NOMO-1 treated with dmso at 0.1 percent for 144 hours (cell line): ENCODE data around the gene GFOD1.
"Not testable (repeated sequence)": the region's sequence is repeated elsewhere in the genome, so short reads cannot be mapped to it uniquely, and the experiment has no call there.

Experiments used
- DNase-seq: peaks from one replicate; lab custom pipeline; 2025; ENCODE audit not compliant: unreplicated experiment; lab: John Stamatoyannopoulos, UW

The GFOD1 gene

DNA sequence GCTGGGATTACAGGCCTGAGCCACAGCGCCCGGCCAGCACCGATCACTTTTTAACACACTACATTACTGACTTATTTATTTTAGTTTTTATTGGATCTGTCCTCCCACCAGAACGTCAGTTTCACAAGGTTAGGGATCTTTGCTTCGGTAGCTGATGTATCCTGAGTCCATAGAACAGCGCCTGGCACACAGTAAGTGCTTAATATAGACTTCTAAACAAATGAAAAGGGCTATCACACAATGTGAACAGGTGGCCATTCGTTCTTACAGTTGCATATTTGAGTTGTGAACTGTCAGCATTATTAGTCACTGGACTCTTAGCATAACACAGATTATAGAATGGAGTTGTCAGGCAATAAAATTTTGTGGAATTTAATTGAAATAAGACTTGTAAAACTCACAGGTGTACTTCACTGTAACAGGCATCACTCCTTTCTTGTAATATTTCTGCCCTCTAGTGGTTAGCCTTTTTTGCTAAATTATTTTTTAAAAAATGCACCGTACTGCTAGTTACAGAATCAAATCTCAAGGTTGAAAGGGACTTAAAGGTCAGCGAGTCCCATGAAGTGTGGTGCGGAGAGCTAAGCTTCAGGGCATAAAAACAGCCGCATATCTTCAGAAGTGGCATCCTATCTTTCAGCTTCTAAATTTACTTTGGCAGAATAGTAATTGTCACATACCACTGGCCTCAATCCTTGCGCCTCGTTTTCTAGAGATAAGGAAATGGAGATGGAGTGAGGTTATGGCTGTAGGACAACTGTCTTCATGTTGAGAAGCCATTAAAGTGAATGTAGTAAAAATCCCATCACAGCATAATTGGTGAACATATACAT, 155.7 kb downstream of the GFOD1 start:
- no peak for DNase-seq

DNA sequence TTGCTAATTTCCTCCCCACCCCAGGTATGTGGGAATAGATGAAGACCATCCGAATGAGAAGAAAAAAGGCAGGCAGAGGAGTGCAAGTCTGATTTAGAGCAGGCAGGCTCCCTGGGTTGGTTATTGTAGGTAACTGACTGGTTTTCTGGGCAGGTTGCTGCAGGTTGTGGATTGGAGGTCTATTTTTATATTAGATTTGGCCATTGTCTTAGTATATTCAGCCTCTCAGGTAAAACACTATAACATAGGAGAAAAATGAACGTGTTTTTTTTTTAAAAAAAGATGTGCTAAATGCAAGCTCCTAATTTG, 158.6 kb downstream of the GFOD1 start:
- DNase-seq: no peak

DNA sequence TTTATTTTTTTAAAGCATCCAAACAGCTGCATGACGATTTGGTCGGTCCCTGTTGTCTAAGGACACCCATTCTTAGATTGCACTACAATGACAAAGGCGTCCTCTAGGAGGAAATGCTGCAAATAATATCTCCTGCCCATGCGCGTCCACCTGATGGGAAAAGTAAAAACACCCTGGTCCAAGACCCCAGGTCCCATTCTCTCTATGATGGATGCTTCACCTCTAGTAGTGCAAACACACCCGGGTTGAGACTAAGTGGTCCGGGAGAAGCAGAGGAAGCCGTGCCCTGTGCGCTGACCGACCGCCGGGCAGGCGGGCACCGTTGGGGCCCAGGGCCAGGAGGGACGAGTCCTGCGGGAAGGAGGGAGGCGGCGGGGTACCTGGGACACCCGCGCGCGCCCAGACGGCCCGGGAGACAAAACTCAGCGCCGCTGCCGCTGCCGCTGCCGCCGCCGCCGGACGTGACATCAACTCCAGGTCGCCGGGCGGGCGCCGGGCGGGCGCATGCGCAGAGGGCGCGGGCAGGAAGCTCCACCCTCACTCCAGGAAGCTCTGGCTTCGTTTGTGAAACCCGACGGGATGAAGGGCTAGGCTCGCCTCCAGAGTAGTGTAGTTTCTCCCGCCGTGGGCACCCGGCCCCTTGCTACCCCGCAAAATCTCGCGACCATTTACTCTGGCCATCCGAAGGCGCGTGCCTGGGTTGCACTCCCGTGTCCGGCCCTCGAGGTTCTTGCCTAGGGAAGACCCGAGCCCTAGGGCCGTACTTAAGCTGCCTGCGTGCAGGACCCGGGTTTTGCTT, 159.1 kb downstream of the GFOD1 start, which contains the start of gene TBC1D7:
TSS of gene TBC1D7 (minus strand) at position 462 of the 799 bp plus-strand sequence. CDS start 1,639 bp downstream, outside the sequence.
- peak; percentile 86 for DNase-seq

DNA sequence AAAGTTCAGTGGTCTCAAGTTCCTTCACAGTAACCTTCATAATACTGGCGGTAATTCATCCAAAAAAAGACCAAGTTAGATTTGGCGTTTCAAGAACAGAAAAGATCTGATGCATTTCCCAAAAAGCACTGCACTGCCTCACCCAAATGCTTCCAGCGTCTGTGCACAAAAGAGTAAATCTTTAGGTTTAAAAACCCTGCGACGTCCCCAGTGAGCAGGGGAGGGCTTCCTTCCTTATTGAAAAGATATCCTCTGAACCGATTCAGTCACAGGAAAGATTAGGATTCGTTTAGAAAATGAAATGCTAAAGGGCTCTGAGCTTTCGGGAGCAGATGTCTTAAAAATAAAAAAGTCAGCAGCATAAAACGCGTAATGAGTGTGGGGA, 159.7 kb downstream of the GFOD1 start:
- DNase-seq: no peak

DNA sequence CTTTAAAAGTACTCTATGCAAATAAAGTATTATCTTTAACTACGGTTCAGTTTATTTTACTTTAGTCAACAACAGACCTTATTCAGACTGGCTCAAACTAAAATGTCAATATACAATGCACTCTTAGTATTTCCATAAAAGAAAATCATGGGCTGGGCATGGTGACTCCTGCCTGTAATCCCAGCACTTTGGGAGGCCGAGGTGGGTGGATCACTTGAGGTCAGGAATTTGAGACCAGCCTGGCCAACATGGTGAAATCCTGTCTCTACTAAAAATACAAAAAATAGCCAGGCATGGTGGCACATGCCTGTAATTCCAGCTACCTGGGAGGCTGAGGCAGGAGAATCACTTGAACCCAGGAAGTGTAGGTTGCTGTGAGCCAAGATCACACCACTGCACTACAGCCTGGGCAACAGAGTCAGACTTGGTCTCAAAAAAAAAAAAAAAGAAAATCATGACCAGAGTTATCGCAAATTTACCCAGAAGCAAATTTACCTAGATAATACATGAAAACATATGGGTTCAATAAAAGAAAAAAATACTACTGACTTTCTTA, 161.3 kb downstream of the GFOD1 start:
- DNase-seq: not testable (repeated sequence)

DNA sequence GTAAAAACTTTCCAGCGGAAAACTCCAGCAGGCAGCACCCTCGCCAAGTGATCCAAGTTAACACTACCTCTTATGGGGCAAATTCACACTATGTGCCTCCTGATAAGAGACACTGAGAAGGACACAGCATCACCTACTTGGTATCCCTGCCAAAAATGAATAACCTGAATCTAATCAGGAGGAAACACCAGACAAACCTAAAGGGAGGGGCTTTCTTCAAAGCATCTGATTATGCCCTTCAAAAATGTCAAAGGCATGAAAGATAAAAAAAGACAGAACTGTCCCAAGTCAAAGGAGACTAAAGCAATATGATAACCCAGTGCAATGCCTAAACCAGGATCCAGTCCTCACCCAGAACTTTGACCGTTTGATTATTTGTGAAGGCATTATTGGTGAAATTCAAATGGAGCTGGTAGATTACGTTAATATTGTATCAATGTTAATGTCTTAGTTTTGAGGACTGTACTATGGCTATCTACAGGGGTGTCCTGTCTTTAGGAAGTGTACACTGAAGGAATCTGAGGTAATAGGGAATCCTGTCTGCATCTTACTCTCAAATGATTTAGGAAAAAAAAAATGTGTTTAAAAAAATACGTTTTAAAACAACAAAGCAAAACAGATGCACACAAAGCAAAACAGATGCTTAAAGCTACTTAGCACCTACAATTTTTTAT, 167.4 kb downstream of the GFOD1 start:
- DNase-seq: no peak

DNA sequence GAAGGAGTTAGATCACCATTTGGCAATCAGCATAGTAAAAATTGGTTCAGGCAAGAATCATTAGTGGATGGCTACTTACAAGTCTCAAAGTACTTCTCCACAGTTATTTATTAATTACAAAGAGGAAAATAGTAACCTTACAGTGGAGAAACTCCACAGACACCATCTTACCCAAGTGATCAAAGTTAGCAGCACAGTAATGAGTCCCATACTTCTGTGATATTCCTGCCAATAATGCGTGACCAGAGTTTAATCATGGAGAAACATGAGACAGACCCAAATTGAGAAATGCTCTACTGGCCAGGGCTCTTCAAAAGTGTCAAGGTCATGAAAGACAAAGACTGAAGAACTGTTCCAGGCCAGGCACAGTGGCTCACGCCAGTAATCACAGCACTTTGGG, 168.6 kb downstream of the GFOD1 start:
- DNase-seq: no peak

DNA sequence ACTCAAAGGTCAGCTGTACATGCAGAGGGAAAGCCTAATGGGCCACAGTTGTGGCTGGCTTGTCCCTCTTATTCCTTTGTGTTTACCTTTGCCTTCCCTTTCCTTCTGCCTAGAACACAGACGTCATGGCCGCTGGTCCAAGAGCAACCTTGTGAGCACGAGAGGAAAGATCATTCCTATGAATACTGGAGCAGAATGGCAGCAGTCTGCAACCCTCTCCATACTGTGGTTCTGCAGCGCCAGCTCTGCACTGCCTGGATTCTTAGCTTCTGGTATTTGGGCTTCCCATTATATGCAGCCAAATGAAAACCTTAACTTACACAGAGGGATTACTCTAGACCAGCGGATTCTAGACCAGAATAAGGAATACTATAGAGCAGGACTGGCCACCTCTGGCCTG, 171.5 kb downstream of the GFOD1 start:
- DNase-seq: no peak

DNA sequence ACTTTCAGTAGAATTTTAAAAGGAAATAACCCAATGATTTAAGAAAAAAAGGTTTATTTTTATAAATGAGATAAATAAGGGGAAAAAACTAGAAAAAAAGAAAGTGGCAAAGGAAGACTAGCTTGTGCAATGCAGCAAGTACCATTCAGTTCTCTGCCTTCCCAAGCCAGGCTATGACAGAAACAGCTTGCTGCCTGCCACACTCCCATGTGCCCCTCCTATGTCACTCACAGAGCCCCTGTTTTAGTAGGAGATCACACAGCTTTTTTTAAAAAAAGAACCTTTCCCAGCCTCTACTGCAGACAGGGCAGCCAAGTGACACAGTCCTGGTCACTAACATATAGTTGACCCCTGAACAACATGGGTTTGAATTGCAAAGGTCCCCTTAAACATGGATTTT, 172.6 kb downstream of the GFOD1 start:
- no peak for DNase-seq

DNA sequence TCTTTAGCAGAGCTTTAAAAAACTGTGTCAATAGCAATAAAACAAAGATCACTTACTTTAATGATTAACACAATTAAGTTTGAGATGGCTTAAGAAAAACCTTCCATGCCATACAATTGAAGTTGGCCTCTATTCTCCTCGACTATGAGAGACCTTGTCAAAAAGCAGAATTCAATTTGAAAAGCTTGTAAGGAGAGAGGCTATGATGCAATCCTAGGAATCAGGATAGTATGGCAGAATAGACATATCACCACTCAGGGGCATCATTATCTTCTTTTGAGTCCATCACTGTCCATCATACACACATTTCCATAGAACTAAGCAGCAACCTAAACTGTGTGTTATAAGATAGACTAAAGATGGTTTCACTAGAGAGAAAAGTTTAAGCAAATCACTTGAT, 176.2 kb downstream of the GFOD1 start:
- no peak for DNase-seq

DNA sequence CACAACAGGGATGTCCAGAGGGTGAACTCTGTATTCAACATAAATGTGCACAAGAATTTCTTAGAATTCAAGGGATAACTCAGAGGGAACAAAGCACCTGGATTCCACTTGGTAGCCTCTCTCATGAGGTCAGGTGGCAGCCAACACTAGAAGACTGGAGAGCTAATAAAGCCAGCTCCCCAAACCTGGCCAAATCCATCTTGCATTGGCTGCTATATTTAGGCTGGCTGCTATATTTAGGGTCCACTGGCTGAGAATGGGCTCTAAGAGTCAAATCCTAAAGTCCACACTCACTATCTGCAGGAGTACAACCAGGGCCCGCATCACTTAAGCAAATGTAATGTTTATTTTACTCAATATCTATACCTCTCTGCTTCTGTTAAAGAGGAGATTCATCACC, 179.1 kb downstream of the GFOD1 start:
- no peak for DNase-seq
